Measurements from ENCODE around the gene ATP13A2. TPM values are rescaled to one million over a fixed set of nuclear protein-coding genes. Genes with fewer than 3 reads are reported as not detected.
A peak's percentile ranks its signal among the peaks of the same experiment; 100 is the strongest.

Gene ATP13A2
- polyA plus RNA-seq, 1 experiment, result 5.6 TPM

GRCh38 chr1:17008208-17008855, 3.4 kb downstream of the ATP13A2 start:
- POLR2A ChIA-PET, result no interaction called here
- Histone ChIP-seq H3K27me3 (ENCODE audit: control insufficient read depth, insufficient read depth, low read length) (no peaks in the 10 kb centered on the region), H3K27ac (ENCODE audit: low read depth, low read length) (no peak overlapping the region), H3K9me3 (ENCODE audit: control insufficient read depth, insufficient read depth, low read length) (no peaks in the 10 kb centered on the region; the same call in 1 of the 2 replicates), H3K4me3 (ENCODE audit: low read depth, low read length) (no peak overlapping the region)
- TF ChIP-seq, protein P1, sequence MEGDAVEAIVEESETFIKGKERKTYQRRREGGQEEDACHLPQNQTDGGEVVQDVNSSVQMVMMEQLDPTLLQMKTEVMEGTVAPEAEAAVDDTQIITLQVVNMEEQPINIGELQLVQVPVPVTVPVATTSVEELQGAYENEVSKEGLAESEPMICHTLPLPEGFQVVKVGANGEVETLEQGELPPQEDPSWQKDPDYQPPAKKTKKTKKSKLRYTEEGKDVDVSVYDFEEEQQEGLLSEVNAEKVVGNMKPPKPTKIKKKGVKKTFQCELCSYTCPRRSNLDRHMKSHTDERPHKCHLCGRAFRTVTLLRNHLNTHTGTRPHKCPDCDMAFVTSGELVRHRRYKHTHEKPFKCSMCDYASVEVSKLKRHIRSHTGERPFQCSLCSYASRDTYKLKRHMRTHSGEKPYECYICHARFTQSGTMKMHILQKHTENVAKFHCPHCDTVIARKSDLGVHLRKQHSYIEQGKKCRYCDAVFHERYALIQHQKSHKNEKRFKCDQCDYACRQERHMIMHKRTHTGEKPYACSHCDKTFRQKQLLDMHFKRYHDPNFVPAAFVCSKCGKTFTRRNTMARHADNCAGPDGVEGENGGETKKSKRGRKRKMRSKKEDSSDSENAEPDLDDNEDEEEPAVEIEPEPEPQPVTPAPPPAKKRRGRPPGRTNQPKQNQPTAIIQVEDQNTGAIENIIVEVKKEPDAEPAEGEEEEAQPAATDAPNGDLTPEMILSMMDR (IDR thresholded peaks at IDR 0.05; ENCODE audit: low read depth, low read length), result no peak
- no peak for DNase-seq (ENCODE audit: low read depth, low spot score)
- CTCF ChIA-PET, result interaction anchor here (0.6 to 1.7 kb wide), 3 partner anchors 26 to 1867 kb away, joined by 3 to 5 read pairs (median 4); no protein-coding TSS in a partner anchor

- Histone ChIP-seq H3K9me3 (ENCODE audit: control insufficient read depth, insufficient read depth, low read length) (no peaks in the 10 kb centered on the region; the same call in 1 of the 2 replicates), H3K27ac (ENCODE audit: low read depth, low read length) (no peak overlapping the region), H3K27me3 (ENCODE audit: control insufficient read depth, insufficient read depth, low read length) (no peaks in the 10 kb centered on the region), H3K4me3 (ENCODE audit: low read depth, low read length) (no peak overlapping the region)
- ChIA-PET POLR2A (no interaction called here), CTCF (interaction anchor here (1.7 kb wide), 1 partner anchor 55 kb away, joined by 5 read pairs; no protein-coding TSS in a partner anchor)
- TF ChIP-seq, protein P1 (IDR thresholded peaks at IDR 0.05; ENCODE audit: low read depth, low read length), result no peak
- DNase-seq (ENCODE audit: low read depth, low spot score), result no peak
Observed at GRCh38 chr1:17007121-17007520, 4.6 kb downstream of the ATP13A2 start.

DNA sequence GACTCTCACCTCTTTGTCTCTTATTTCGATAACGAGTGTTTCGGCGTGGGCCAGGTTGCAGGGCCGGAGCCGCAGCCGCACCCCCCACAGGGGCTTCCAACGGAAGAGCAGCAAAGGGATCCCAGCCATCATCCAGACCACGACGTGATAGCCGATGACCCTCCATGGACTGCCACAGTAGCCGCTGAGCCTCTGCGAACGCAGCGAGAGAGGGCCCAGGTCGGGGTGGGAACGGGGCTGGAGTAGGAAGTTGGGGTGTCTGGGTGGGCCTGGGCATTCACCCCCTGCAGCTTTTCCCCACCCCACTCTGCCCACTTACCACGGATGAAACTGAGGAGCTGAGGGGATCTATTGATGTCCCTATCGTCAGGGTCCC, 6.4 kb downstream of the ATP13A2 start:
- no peak for DNase-seq (ENCODE audit: low read depth, low spot score)
- TF ChIP-seq, protein P1 (IDR thresholded peaks at IDR 0.05; ENCODE audit: low read depth, low read length), result no peak
- no peak overlapping the region for H3K4me3 ChIP-seq (ENCODE audit: low read depth, low read length)
- H3K27me3 ChIP-seq (ENCODE audit: control insufficient read depth, insufficient read depth, low read length), result no peaks in the 10 kb centered on the region
- H3K27ac ChIP-seq (ENCODE audit: low read depth, low read length), result no peak overlapping the region
- CTCF ChIA-PET, result no interaction called here
- POLR2A ChIA-PET, result no interaction called here
- no peaks in the 10 kb centered on the region for H3K9me3 ChIP-seq (ENCODE audit: control insufficient read depth, insufficient read depth, low read length)

GRCh38 chr1:17004466-17005364, 7.0 kb downstream of the ATP13A2 start:
- Histone ChIP-seq H3K4me3 (ENCODE audit: low read depth, low read length) (no peak overlapping the region), H3K9me3 (ENCODE audit: control insufficient read depth, insufficient read depth, low read length) (no peaks in the 10 kb centered on the region), H3K27me3 (ENCODE audit: control insufficient read depth, insufficient read depth, low read length) (no peaks in the 10 kb centered on the region), H3K27ac (ENCODE audit: low read depth, low read length) (no peak overlapping the region)
- ChIA-PET CTCF (interaction anchor here (1.1 to 1.4 kb wide), 2 partner anchors 44 to 53 kb away, joined by 3 read pairs; no protein-coding TSS in a partner anchor), POLR2A (interaction anchor here (1.3 kb wide), 1 partner anchor 27 kb away, joined by 3 read pairs; no protein-coding TSS in a partner anchor)
- TF ChIP-seq, protein P1 (IDR thresholded peaks at IDR 0.05; ENCODE audit: low read depth, low read length), result peak; percentile 28; the same call in 1 of the 2 replicates
- no peak for DNase-seq (ENCODE audit: low read depth, low spot score)

Measured in AG04450 (cell line).